GM19099 (cell line): ENCODE measurements around the gene DNAJC30.

ENCODE experiments used
- POLR2A ChIP-seq: IDR thresholded peaks from 3 replicates; pipeline ENCODE4 v1.6.1; 2011; ENCODE audit warnings: low read depth; ENCODE audit not compliant: insufficient read length; ENCODE audit errors: extremely low read depth

The DNAJC30 gene

DNA sequence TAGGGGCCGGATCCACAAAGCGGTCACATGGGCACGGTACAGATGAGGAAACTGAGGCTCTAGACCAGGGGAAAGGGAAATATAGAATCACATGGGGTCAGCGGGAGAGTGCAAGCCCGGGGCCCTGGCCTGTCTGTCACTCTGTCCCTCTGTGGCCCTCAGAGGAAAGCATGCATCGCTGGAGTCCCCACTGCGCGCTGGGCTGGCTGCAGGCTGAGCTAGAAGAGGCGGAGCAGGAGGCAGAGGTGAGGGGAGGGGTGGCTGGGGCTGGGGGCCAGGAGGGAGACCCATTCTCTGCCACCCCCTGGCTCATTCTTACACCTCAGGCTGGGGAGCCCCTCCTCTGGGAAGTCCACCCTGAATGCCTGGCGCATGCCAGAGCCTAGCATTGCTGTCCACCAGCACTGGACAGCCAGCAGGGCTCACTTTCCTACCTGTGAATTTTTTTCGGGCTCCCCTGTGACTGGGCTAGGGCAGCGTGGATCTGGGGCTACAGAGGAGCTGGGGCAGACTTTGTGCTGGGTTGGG, 13.3 kb downstream of the DNAJC30 start:
- no peak for TF ChIP-seq POLR2A

GRCh38 chr7:73669288-73669701, 14.0 kb downstream of the DNAJC30 start:
- TF ChIP-seq POLR2A, result no peak

DNA sequence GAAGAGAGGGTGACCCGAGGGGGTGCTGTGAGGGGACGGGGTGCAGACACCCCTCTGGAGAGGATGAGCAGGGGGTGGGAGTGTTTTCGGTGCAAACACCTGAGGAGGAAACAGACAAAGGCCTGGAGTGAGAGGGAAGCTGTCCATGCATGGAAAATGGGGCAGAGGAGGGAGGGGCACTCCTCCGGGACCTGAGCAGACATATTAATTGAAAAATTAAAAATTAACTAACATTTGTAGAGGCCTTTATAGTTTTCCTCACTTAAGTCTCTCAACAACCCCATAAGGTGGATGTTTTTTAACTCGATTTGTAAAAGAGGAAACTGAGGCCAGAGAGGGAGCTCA, 14.4 kb downstream of the DNAJC30 start:
- no peak for TF ChIP-seq POLR2A

DNA sequence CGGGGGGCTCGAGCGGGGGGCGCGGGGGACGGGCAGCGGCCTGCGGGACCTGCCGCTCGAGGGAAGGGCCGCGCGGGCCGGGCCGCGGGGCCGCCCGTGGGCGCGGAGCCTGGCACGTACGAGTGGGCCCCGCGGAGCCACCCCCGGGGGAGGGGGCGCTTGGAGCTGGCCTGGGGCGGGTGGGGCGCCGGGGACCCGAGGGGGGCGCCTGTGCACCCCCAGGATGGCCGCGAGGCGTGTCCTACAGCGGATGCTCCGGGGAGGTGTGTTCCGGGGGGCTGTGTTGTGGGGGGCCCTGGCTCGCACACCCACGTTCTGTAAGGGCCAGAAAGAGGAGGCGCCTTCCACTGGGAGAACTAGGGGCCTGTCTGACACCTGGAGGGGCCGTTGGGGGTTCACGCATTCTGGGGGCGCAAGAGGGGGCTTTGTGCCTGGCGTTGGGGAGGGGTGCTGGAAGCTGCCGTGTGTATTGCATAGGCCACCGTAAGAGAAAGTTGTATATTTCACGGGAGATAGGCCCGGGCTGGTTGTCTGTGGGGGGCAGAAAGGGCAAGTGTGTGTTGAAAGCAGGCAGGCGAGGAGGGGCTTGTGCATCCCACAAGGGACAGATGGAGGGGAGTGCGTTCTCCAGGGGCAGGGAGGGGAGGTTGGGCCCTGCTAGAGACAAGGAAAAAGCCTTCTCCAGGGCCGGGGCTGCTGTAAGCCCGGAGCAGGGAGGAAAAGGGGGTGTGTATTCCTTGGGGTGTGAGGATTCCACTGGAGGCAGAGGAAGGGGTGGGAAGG, 15.0 kb downstream of the DNAJC30 start:
- TF ChIP-seq POLR2A, result no peak

- no peak for TF ChIP-seq POLR2A
Measured at GRCh38 chr7:73667344-73668102, 15.7 kb downstream of the DNAJC30 start, which contains the start of gene VPS37D. TSS of gene VPS37D (plus strand) at chr7:73667831. CDS start at chr7:73667959, 128 bp downstream.

- no peak for TF ChIP-seq POLR2A
Measured at GRCh38 chr7:73663033-73663432, 20.2 kb downstream of the DNAJC30 start.

DNA sequence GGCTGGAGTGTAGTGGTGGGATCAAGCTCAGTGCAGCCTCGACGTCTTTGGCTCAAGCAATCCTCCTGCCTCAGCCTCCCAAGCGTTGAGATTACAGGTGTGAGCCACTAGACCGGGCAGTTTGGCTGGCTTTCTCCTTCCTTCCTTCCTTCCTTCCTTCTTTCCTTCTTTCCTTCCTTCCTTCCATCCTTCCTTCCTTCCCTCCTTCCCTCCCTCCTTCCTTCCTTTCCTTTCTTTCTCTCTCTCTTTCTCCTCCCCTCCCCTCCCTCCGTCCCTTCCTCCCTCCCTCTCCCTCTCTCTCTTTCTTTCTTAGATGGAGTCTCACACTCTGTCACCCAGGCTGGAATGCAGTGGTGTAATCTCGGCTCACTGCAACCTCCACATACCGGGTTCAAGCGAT, 23.3 kb downstream of the DNAJC30 start:
- TF ChIP-seq POLR2A, result no peak

DNA sequence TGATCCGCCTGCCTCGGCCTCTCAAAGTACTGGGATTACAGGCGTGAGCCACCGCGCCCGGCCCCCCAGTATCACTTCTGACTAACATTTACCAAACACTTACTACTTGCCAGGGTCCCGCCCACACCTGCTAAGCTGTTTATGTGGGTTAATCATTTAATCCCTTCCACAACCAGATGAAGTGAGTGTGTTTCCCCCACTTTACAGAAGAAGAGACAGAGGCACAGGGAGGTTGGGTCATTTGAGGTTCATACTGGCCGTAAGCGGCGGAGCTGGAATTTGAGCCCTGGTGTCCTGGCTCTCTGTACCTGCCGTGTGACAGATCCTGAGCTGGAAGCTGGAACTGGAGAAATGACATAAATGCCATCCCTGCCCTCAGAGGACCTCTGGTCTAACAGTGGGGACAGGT, 30.7 kb downstream of the DNAJC30 start:
- no peak for TF ChIP-seq POLR2A

DNA sequence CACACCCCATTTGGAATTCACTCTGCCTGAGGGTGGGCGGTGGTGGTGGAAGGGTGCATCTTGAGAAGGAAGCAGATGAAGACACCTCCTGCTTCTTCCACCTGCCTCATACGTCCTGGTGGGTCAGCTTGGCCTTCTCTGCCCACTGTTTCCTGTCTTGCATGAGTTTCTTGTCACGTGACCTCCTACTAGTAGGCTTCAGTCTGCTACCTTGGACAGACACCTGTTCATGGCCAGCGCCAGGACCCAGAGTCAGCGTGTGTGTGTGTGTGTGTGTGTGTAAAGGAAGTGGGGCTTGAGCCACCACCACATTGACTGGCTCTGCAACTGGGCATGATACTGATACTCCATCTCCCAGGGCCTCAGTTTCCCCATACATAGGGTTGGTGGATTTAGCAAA, 32.7 kb downstream of the DNAJC30 start:
- TF ChIP-seq POLR2A, result no peak

DNA sequence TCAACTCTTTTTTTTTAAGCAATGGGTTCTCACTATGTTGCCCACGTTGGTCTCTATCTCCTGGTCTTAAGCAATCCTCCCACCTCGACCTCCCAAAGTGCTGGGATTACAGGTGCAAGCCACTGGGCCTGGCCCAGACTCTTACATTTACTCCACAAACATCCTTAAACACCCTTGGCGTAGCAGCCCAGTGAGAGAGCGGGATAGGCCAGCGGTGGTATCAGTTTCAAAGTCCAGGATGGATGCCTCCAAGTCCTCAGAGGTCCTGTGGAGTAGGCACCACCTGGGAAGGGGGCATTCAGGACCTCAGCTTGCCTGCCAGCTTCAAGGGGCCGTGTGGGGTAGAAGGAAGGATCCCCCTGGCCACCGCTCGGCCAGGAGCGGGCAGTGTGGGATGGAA, 33.7 kb downstream of the DNAJC30 start:
- TF ChIP-seq POLR2A, result no peak

DNA sequence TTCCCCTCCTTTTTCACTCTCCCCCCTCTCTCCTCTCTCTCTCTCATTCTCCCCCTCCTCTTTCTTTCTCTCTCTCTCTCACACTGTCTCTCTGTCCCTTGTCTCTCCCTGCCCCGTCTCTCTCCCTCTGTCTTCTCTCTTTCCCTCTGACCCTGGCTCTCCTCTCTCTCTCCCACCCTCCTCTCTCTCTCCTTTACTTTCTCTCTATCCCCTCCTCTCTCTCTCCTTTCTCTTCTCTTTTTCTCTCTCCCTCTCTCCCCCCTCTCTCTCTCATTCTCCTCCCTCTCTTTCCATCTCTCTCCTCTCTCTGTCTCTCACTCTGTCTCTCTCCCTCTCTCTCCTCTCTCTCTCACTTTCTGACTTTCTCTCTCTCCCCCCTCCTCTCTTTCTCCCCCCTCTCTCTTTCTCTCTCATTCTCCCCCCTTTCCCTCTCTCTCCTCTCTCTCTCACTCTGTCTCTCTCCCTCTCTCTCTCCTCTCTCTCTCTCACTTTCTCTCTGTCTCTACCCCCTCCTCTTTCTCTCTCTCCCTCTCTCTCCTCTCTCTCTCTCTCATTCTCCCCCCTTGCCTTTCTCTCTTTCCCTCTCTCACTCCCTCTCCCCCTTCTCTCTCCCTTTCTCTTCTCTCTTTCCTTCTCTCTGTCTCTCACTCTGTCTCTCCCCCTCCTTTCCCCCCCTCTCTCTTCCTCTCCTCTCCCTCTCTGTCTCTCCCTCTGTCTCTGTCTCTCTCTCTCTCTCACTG, 34.5 kb downstream of the DNAJC30 start:
- no peak for TF ChIP-seq POLR2A

DNA sequence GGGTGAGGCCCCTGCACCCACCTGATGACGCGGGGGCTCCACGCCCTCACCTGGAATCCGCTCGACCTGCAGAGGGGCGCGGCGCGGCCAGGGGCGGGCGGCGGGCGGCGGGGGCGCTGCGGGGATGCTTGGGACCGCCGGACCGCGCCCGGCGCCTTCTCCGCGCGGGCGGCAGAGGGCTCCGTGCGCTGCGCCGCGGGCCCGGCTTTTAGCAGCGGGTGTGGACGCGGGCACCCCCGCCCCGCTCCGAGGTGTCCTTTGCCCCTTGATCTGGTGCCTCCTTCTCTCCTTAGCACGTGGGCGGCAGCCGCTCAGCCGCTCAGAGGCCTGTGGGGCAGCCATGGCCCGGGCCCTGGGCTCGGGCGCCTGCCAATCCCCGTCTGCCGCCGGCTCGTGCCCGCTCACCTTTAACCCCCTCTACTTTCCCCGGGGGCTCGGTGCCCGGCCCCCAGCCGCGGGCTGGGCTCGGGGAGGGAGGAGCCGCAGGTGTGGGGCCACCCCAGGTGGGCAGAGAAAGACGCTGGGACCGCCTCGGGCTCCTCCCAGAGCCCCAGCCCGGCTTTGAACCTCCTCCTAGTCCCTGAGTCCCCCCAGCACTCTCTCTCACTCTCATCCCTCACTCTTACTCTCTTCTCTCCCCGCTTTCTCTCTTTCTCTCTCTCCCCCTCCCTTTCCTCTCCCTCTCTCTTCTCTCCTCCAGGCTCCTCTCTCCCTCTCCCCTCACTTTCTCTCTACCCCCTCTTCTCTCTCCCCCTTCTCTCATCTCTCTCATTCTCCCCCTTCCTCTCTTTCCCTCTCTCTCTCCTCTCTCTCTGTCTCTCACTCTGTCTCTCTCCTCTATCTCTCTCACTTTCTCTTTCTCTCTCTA, 35.3 kb downstream of the DNAJC30 start:
- no peak for TF ChIP-seq POLR2A

- TF ChIP-seq POLR2A, result no peak
Measured at GRCh38 chr7:73646785-73647724, 36.2 kb downstream of the DNAJC30 start.
